WTC11 (cell line): ENCODE measurements around the gene PRKD1. TPM values are rescaled to one million over a fixed set of nuclear protein-coding genes. Genes with fewer than 3 reads are reported as not detected.

Source experiments
- ATAC-seq: fragments of 200-7000 bp; cut with Tn5 transposase; 2 replicates; pipeline ENCODE4 v1.10.0; 2021; ENCODE audit warnings: mild to moderate bottlenecking, moderate library complexity
- CTCF ChIA-PET: fragments of 300-600 bp; sonication (Branson Sonifier 250); formaldehyde crosslinking; loops from one replicate; lab custom pipeline; 2021; ENCODE audit warnings: antibody characterized with exemption; lab: Charles Lee
- POLR2A ChIA-PET: fragments of 350-600 bp; sonication (Branson Sonifier 250); formaldehyde crosslinking; loops from one replicate; lab custom pipeline; 2021; ENCODE audit warnings: antibody characterized with exemption; lab: Charles Lee
- DNase-seq: peaks from one replicate; pipeline ENCODE4 v3.0.0; 2021; ENCODE audit warnings: low spot score
- H3K27ac Mint-ChIP-seq: 2 replicates; pipeline ENCODE4 v1.8.0; 2021; ENCODE audit warnings: mixed read lengths
- H3K27me3 Mint-ChIP-seq: 2 replicates; pipeline ENCODE4 v1.8.0; 2021; ENCODE audit warnings: low read depth, mild to moderate bottlenecking, moderate library complexity, mixed read lengths
- H3K36me3 Mint-ChIP-seq: 2 replicates; pipeline ENCODE4 v1.8.0; 2021; ENCODE audit warnings: mixed read lengths
- H3K4me1 Mint-ChIP-seq: 2 replicates; pipeline ENCODE4 v1.8.0; 2022; ENCODE audit warnings: mixed read lengths
- H3K4me3 Mint-ChIP-seq: 2 replicates; pipeline ENCODE4 v1.8.0; 2021; ENCODE audit warnings: mild to moderate bottlenecking, moderate library complexity, mixed read lengths
- H3K9me3 Mint-ChIP-seq: 2 replicates; pipeline ENCODE4 v1.8.0; 2021; ENCODE audit warnings: mixed read lengths
- AR ChIP-seq: fragments of 250-450 bp; sonication (Bioruptor Pico); IDR thresholded peaks from 2 replicates; pipeline ENCODE4 v1.9.0; 2021; ENCODE audit warnings: mild to moderate bottlenecking
- CTCF ChIP-seq: fragments of 200-600 bp; IDR thresholded peaks from 2 replicates; pipeline ENCODE4 v1.8.0; 2022; ENCODE audit warnings: antibody characterized with exemption
- ELF4 ChIP-seq: sonication (generic); formaldehyde crosslinking; IDR thresholded peaks from 2 replicates; pipeline ENCODE4 v1.8.1; 2022; ENCODE audit warnings: low read depth, mild to moderate bottlenecking, moderate library complexity, missing genetic modification reagents
- EMX1 ChIP-seq: fragments of 250-450 bp; sonication (Bioruptor Pico); IDR thresholded peaks from 2 replicates; pipeline ENCODE4 v1.8.0; 2021; ENCODE audit warnings: mild to moderate bottlenecking
- ETV6 ChIP-seq: sonication (generic); formaldehyde crosslinking; IDR thresholded peaks from 2 replicates; pipeline ENCODE4 v1.8.1; 2022; ENCODE audit warnings: mild to moderate bottlenecking, missing genetic modification reagents
- FOXP1 ChIP-seq: sonication (generic); formaldehyde crosslinking; IDR thresholded peaks from 2 replicates; pipeline ENCODE4 v1.8.0; 2022; ENCODE audit warnings: missing genetic modification reagents, mild to moderate bottlenecking, moderate library complexity, borderline replicate concordance
- GABPB1 ChIP-seq: sonication (generic); formaldehyde crosslinking; IDR thresholded peaks from 2 replicates; pipeline ENCODE4 v1.8.1; 2023; ENCODE audit warnings: mild to moderate bottlenecking, missing genetic modification reagents
- MXD4 ChIP-seq: fragments of 250-450 bp; sonication (Bioruptor Pico); IDR thresholded peaks from 2 replicates; pipeline ENCODE4 v1.8.0; 2021; ENCODE audit warnings: mild to moderate bottlenecking, moderate library complexity, borderline replicate concordance
- SMAD3 ChIP-seq: sonication (generic); formaldehyde crosslinking; IDR thresholded peaks from 2 replicates; pipeline ENCODE4 v1.8.0; 2022; ENCODE audit warnings: missing genetic modification reagents, mild to moderate bottlenecking, borderline replicate concordance
- SOX15 ChIP-seq: fragments of 250-450 bp; sonication (Bioruptor Pico); IDR thresholded peaks from 2 replicates; pipeline ENCODE4 v1.9.0; 2021; ENCODE audit warnings: mild to moderate bottlenecking
- TCF7 ChIP-seq: sonication (generic); formaldehyde crosslinking; IDR thresholded peaks from 2 replicates; pipeline ENCODE4 v1.8.0; 2022; ENCODE audit warnings: mild to moderate bottlenecking, low read depth, missing genetic modification reagents, moderate library complexity
- USF2 ChIP-seq: sonication (generic); formaldehyde crosslinking; IDR thresholded peaks from 2 replicates; pipeline ENCODE4 v1.8.1; 2023; ENCODE audit warnings: mild to moderate bottlenecking, missing genetic modification reagents, moderate library complexity
- ZNF317 ChIP-seq: sonication (generic); formaldehyde crosslinking; IDR thresholded peaks from 2 replicates; pipeline ENCODE4 v1.8.1; 2023; ENCODE audit warnings: low read depth, mild to moderate bottlenecking, moderate library complexity, missing genetic modification reagents, borderline replicate concordance
- ZNF423 ChIP-seq: fragments of 250-450 bp; sonication (Bioruptor Pico); IDR thresholded peaks from 2 replicates; pipeline ENCODE4 v2.1.2; 2022; ENCODE audit warnings: mild to moderate bottlenecking, moderate library complexity
- ZNF425 ChIP-seq: fragments of 250-450 bp; sonication (Bioruptor Pico); conservative IDR thresholded peaks from 2 replicates; pipeline ENCODE4 v1.9.0; 2021; ENCODE audit warnings: mild to moderate bottlenecking
- total RNA-seq: library from RNA; stranded (reverse); gene quantifications from 3 replicates; pipeline ENCODE4 v1.2.3, GENCODE V29; 2021
- TF ChIP-seq, protein P1 (sequence below): sonication (generic); formaldehyde crosslinking; IDR thresholded peaks from 2 replicates; pipeline ENCODE4 v1.8.1; 2023; ENCODE audit warnings: mild to moderate bottlenecking, moderate library complexity, missing genetic modification reagents
- TF ChIP-seq, protein P2 (sequence below): sonication (generic); formaldehyde crosslinking; IDR thresholded peaks from 2 replicates; pipeline ENCODE4 v1.8.1; 2023; ENCODE audit warnings: mild to moderate bottlenecking, missing genetic modification reagents
- TF ChIP-seq, protein P3 (sequence below): sonication (generic); formaldehyde crosslinking; IDR thresholded peaks from 2 replicates; pipeline ENCODE4 v1.8.1; 2022; ENCODE audit warnings: mild to moderate bottlenecking, missing genetic modification reagents, moderate library complexity, borderline replicate concordance
- TF ChIP-seq, protein P4 (sequence below): fragments of 250-450 bp; sonication (Bioruptor Pico); IDR thresholded peaks from 2 replicates; pipeline ENCODE4 v1.9.0; 2021; ENCODE audit warnings: mild to moderate bottlenecking
- TF ChIP-seq, protein P5 (sequence below): sonication (generic); formaldehyde crosslinking; conservative IDR thresholded peaks from 2 replicates; pipeline ENCODE4 v1.8.1; 2022; ENCODE audit warnings: mild to moderate bottlenecking, missing genetic modification reagents
- TF ChIP-seq, protein P6 (sequence below): fragments of 250-450 bp; sonication (Bioruptor Pico); IDR thresholded peaks from 2 replicates; pipeline ENCODE4 v2.1.2; 2022; ENCODE audit warnings: mild to moderate bottlenecking, moderate library complexity

Gene PRKD1
- total RNA-seq, 1 experiment from 2014 or later = 7.6 TPM

- ChIA-PET CTCF (no interaction called here), POLR2A (no interaction called here)
- Mint-ChIP-seq H3K36me3 (peaks cover 14% of the 10 kb centered on the region), H3K4me1 (peaks cover 15% of the 10 kb centered on the region), H3K27me3 (no peaks in the 10 kb centered on the region), H3K9me3 (peaks cover 12% of the 10 kb centered on the region), H3K27ac (no peak overlapping the region), H3K4me3 (no peak overlapping the region)
- ATAC-seq = no peak
- TF ChIP-seq ETV6 (CRISPR knock-in tag) (no peak), EMX1 (CRISPR knock-in tag) (no peak), ZNF317 (CRISPR knock-in tag) (no peak), SMAD3 (CRISPR knock-in tag) (no peak), SOX15 (CRISPR knock-in tag) (no peak), FOXP1 (no peak), TCF7 (CRISPR knock-in tag) (no peak), ZNF423 (no peak), MXD4 (CRISPR knock-in tag) (no peak)
- TF ChIP-seq, protein P1, sequence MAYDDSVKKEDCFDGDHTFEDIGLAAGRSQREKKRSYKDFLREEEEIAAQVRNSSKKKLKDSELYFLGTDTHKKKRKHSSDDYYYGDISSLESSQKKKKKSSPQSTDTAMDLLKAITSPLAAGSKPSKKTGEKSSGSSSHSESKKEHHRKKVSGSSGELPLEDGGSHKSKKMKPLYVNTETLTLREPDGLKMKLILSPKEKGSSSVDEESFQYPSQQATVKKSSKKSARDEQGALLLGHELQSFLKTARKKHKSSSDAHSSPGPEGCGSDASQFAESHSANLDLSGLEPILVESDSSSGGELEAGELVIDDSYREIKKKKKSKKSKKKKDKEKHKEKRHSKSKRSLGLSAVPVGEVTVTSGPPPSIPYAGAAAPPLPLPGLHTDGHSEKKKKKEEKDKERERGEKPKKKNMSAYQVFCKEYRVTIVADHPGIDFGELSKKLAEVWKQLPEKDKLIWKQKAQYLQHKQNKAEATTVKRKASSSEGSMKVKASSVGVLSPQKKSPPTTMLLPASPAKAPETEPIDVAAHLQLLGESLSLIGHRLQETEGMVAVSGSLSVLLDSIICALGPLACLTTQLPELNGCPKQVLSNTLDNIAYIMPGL (CRISPR knock-in tag) = no peak
- TF ChIP-seq, protein P2, sequence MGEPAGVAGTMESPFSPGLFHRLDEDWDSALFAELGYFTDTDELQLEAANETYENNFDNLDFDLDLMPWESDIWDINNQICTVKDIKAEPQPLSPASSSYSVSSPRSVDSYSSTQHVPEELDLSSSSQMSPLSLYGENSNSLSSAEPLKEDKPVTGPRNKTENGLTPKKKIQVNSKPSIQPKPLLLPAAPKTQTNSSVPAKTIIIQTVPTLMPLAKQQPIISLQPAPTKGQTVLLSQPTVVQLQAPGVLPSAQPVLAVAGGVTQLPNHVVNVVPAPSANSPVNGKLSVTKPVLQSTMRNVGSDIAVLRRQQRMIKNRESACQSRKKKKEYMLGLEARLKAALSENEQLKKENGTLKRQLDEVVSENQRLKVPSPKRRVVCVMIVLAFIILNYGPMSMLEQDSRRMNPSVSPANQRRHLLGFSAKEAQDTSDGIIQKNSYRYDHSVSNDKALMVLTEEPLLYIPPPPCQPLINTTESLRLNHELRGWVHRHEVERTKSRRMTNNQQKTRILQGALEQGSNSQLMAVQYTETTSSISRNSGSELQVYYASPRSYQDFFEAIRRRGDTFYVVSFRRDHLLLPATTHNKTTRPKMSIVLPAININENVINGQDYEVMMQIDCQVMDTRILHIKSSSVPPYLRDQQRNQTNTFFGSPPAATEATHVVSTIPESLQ = no peak
- TF ChIP-seq, protein P3, sequence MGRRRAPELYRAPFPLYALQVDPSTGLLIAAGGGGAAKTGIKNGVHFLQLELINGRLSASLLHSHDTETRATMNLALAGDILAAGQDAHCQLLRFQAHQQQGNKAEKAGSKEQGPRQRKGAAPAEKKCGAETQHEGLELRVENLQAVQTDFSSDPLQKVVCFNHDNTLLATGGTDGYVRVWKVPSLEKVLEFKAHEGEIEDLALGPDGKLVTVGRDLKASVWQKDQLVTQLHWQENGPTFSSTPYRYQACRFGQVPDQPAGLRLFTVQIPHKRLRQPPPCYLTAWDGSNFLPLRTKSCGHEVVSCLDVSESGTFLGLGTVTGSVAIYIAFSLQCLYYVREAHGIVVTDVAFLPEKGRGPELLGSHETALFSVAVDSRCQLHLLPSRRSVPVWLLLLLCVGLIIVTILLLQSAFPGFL (CRISPR knock-in tag) = no peak
- TF ChIP-seq, protein P4, sequence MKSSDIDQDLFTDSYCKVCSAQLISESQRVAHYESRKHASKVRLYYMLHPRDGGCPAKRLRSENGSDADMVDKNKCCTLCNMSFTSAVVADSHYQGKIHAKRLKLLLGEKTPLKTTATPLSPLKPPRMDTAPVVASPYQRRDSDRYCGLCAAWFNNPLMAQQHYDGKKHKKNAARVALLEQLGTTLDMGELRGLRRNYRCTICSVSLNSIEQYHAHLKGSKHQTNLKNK (CRISPR knock-in tag) = no peak
- no peak for DNase-seq
These were observed 274.3 kb downstream of the PRKD1 start for GRCh38 chr14:29653303-29653702.

GRCh38 chr14:29652571-29652970 lies 275.1 kb downstream of the PRKD1 start:
- H3K4me3 Mint-ChIP-seq = no peak overlapping the region
- no peak overlapping the region for H3K27ac Mint-ChIP-seq
- peaks cover 21% of the 10 kb centered on the region for H3K36me3 Mint-ChIP-seq
- H3K9me3 Mint-ChIP-seq = peaks cover 20% of the 10 kb centered on the region
- H3K27me3 Mint-ChIP-seq = peaks cover 3% of the 10 kb centered on the region; the same call in 1 of the 2 replicates
- ChIA-PET POLR2A (no interaction called here), CTCF (no interaction called here)
- DNase-seq (no peak), ATAC-seq (no peak)
- peaks cover 15% of the 10 kb centered on the region for H3K4me1 Mint-ChIP-seq
- TF ChIP-seq, protein P5, sequence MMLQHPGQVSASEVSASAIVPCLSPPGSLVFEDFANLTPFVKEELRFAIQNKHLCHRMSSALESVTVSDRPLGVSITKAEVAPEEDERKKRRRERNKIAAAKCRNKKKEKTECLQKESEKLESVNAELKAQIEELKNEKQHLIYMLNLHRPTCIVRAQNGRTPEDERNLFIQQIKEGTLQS (CRISPR knock-in tag) = no peak
- TF ChIP-seq ZNF425 (CRISPR knock-in tag) (no peak), USF2 (no peak), GABPB1 (CRISPR knock-in tag) (no peak), CTCF (no peak), ELF4 (CRISPR knock-in tag) (no peak), AR (CRISPR knock-in tag) (no peak)
- TF ChIP-seq, protein P6, sequence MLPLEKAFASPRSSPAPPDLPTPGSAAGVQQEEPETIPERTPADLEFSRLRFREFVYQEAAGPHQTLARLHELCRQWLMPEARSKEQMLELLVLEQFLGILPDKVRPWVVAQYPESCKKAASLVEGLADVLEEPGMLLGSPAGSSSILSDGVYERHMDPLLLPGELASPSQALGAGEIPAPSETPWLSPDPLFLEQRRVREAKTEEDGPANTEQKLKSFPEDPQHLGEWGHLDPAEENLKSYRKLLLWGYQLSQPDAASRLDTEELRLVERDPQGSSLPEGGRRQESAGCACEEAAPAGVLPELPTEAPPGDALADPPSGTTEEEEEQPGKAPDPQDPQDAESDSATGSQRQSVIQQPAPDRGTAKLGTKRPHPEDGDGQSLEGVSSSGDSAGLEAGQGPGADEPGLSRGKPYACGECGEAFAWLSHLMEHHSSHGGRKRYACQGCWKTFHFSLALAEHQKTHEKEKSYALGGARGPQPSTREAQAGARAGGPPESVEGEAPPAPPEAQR (CRISPR knock-in tag) = no peak
